Esophagus muscularis mucosa (tissue), 4 donors: Measurements from ENCODE around the gene PASK.

Experiments
- CTCF ChIP-seq, 3 experiments: fragments of 200-600 bp in 2 of 3; fragments of 450-650 bp in 1 of 3; sonication (generic) in 2 of 3; IDR thresholded peaks; one replicate each; pipeline ENCODE4 v1.5.1; 2017 to 2019; ENCODE audit warnings: antibody characterized with exemption in 3 of 3, mild to moderate bottlenecking in 2 of 3, moderate library complexity in 1 of 3
- EP300 ChIP-seq: sonication (generic); formaldehyde crosslinking; IDR thresholded peaks from one replicate; pipeline ENCODE4 v1.6.1; 2017; ENCODE audit warnings: antibody characterized with exemption
- POLR2A ChIP-seq: fragments of 450-650 bp; IDR thresholded peaks from one replicate; pipeline ENCODE4 v1.6.1; 2017; ENCODE audit warnings: antibody characterized with exemption, moderate library complexity, mild to moderate bottlenecking, low read depth
- POLR2AphosphoS5 ChIP-seq, 2 donors: sonication (generic); formaldehyde crosslinking; IDR thresholded peaks; one replicate each; pipeline ENCODE4 v1.6.1; 2017; ENCODE audit warnings: antibody characterized with exemption in 2 of 2

- TF ChIP-seq CTCF (IDR thresholded peaks at IDR 0.05), result no peak
- TF ChIP-seq POLR2A, result no peak
- TF ChIP-seq EP300, result no peak
- no peak for TF ChIP-seq POLR2AphosphoS5 (IDR thresholded peaks at IDR 0.05)
These were observed 1.0 kb downstream of the PASK start for GRCh38 chr2:241148239-241148638.
